ENCODE data around the gene RAB38.

Gene RAB38

GRCh38 chr11:88119561-88119960 lies 55.7 kb downstream of the RAB38 start:
- Histone ChIP-seq H3K9me3 (no peaks in the 10 kb centered on the region), H3K36me3 (no peaks in the 10 kb centered on the region), H3K27ac (no peak overlapping the region), H3K4me3 (no peak overlapping the region), H3K27me3 (no peaks in the 10 kb centered on the region), H3K4me1 (no peaks in the 10 kb centered on the region)
- intact Hi-C loops (cut with DNase I; ENCODE audit: low total_unique reads): no loop called here
- TF ChIP-seq, protein P1, sequence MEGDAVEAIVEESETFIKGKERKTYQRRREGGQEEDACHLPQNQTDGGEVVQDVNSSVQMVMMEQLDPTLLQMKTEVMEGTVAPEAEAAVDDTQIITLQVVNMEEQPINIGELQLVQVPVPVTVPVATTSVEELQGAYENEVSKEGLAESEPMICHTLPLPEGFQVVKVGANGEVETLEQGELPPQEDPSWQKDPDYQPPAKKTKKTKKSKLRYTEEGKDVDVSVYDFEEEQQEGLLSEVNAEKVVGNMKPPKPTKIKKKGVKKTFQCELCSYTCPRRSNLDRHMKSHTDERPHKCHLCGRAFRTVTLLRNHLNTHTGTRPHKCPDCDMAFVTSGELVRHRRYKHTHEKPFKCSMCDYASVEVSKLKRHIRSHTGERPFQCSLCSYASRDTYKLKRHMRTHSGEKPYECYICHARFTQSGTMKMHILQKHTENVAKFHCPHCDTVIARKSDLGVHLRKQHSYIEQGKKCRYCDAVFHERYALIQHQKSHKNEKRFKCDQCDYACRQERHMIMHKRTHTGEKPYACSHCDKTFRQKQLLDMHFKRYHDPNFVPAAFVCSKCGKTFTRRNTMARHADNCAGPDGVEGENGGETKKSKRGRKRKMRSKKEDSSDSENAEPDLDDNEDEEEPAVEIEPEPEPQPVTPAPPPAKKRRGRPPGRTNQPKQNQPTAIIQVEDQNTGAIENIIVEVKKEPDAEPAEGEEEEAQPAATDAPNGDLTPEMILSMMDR (IDR thresholded peaks at IDR 0.05): no peak
- DNase-seq: no peak

DNA sequence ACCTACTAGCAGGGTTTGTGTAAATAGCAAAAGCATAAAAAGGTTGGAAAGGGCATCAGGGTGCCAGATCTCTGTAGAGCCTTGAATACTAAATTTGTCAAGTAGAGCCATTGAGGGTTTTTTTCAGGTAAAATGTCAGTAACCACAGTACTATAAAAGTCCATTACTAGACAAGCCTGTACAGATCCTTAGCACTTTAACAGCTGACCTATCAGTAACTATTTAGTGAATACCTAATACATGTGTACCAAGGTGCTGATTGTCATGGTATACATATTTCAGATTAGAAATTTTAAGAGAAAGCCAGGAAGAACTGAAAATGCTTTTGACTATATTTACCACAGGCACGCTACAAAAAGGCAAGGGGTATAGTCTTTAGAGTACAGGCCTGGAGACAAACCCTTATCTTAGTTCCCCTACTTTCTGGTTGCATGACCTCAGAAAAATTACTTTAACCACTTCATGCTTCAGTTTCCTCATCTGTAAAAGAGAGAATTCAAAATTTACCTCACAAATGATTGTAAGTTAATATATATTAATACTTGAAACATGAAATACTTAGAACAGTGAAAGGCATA lies 57.9 kb downstream of the RAB38 start:
- no peaks in the 10 kb centered on the region for H3K4me1 ChIP-seq
- H3K36me3 ChIP-seq: no peaks in the 10 kb centered on the region
- TF ChIP-seq, protein P1 (IDR thresholded peaks at IDR 0.05): no peak
- no peaks in the 10 kb centered on the region for H3K27me3 ChIP-seq
- no peak overlapping the region for H3K27ac ChIP-seq
- H3K9me3 ChIP-seq: no peaks in the 10 kb centered on the region
- H3K4me3 ChIP-seq: no peak overlapping the region
- intact Hi-C loops (cut with DNase I; ENCODE audit: low total_unique reads): no loop called here
- no peak for DNase-seq

GRCh38 chr11:88115828-88116755 lies 59.2 kb downstream of the RAB38 start:
- no peak for DNase-seq

DNA sequence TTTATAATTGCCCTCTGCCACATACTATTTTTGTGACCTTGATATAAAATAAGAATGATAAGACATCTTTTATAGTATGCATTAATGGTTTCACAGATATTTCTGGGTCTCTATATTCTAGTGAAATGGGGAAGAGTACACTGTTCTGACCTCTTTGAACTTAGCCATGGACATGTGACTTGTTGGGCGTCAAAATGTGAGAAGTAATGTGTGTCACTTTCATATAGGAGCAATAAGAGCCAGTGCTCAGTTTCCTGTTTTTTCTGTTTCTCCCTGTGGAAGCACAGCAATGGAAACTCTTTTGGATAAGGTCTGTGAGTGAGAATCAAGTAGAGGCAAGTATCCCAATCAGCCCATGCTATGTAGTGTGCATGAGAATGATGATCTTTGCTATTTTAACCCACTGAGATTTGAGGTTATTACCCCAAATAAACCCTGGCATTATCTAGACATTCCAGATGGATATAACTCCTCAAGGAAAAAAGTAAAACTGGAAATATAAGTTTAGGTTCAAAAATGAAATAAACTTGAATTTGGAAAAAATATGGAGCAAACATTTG lies 60.7 kb downstream of the RAB38 start:
- Histone ChIP-seq H3K27me3 (no peaks in the 10 kb centered on the region), H3K9me3 (no peaks in the 10 kb centered on the region), H3K4me1 (no peaks in the 10 kb centered on the region), H3K36me3 (no peaks in the 10 kb centered on the region), H3K27ac (no peak overlapping the region), H3K4me3 (no peak overlapping the region)
- intact Hi-C loops (cut with DNase I; ENCODE audit: low total_unique reads): no loop called here
- TF ChIP-seq, protein P1 (IDR thresholded peaks at IDR 0.05): no peak
- DNase-seq: no peak

More at GRCh38 chr11:88115828-88116755, 59.2 kb downstream of the RAB38 start:
- intact Hi-C loops (cut with DNase I; ENCODE audit: low total_unique reads): no loop called here
- no peaks in the 10 kb centered on the region for H3K9me3 ChIP-seq
- no peaks in the 10 kb centered on the region for H3K4me1 ChIP-seq
- H3K27me3 ChIP-seq: no peaks in the 10 kb centered on the region
- TF ChIP-seq, protein P1 (IDR thresholded peaks at IDR 0.05): no peak
- H3K27ac ChIP-seq: no peak overlapping the region
- no peak overlapping the region for H3K4me3 ChIP-seq
- no peaks in the 10 kb centered on the region for H3K36me3 ChIP-seq

- DNase-seq: no peak
- intact Hi-C loops (cut with DNase I; ENCODE audit: low total_unique reads): no loop called here
- Histone ChIP-seq H3K4me1 (no peaks in the 10 kb centered on the region), H3K4me3 (no peak overlapping the region), H3K27ac (no peak overlapping the region), H3K36me3 (no peaks in the 10 kb centered on the region), H3K27me3 (no peaks in the 10 kb centered on the region), H3K9me3 (no peaks in the 10 kb centered on the region)
- TF ChIP-seq, protein P1 (IDR thresholded peaks at IDR 0.05): no peak
Measured at GRCh38 chr11:88106666-88107065, 68.6 kb downstream of the RAB38 start.

Measured in tibial artery (tissue), 4 donors.